Fibroblast of lung (primary cell): ENCODE data around the gene SNX6.

ENCODE experiments used
- EZH2 ChIP-seq: IDR thresholded peaks from 2 replicates; pipeline ENCODE4 v1.5.1; 2012; ENCODE audit warnings: low read length, control low read depth, mild to moderate bottlenecking; ENCODE audit errors: missing control alignments
- TF ChIP-seq, protein P1 (sequence below), 2 donors: IDR thresholded peaks in 1 of 2; conservative IDR thresholded peaks in 1 of 2; 1 replicate in 1 of 2; 2 replicates in 1 of 2; pipeline ENCODE4 v1.5.1; 2011 to 2012; ENCODE audit warnings: low read length in 2 of 2, control low read depth in 1 of 2, inconsistent platforms in 1 of 2, low read depth in 1 of 2, mild to moderate bottlenecking in 1 of 2

DNA sequence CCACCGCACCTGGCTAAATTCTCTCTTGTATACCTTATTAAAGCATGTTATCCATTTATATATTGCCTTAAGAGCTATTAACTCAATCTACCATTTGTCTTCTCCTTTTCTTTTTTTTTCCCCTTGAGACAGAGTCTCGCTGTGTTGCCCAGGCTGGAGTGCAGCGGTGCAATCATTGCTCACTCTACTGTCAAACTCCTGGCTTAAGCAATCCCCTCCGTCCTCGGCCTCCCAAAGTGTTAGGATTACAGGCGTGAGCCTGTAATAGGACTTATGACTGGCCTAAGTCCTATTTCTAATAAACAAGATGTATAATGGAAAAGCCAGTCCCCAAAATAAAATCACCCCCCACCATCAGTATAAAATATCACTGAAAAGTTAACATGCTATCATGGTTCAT lies 14.4 kb downstream of the SNX6 start:
- TF ChIP-seq, protein P1, sequence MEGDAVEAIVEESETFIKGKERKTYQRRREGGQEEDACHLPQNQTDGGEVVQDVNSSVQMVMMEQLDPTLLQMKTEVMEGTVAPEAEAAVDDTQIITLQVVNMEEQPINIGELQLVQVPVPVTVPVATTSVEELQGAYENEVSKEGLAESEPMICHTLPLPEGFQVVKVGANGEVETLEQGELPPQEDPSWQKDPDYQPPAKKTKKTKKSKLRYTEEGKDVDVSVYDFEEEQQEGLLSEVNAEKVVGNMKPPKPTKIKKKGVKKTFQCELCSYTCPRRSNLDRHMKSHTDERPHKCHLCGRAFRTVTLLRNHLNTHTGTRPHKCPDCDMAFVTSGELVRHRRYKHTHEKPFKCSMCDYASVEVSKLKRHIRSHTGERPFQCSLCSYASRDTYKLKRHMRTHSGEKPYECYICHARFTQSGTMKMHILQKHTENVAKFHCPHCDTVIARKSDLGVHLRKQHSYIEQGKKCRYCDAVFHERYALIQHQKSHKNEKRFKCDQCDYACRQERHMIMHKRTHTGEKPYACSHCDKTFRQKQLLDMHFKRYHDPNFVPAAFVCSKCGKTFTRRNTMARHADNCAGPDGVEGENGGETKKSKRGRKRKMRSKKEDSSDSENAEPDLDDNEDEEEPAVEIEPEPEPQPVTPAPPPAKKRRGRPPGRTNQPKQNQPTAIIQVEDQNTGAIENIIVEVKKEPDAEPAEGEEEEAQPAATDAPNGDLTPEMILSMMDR (conservative IDR thresholded peaks at IDR 0.05 in 1 of 2, IDR thresholded peaks at IDR 0.05 in 1 of 2; ENCODE audit: low read depth in 1 of 2, low read length in 2 of 2), result no peak
- no peak for TF ChIP-seq EZH2
